ENCODE data around the gene IRF2BP2.

IRF2BP2 gene

GRCh38 chr1:234582681-234583301 is 27.2 kb downstream of the IRF2BP2 start:
- no peak for DNase-seq (ENCODE audit: low read depth)

GRCh38 chr1:234582186-234582585 is 27.8 kb downstream of the IRF2BP2 start:
- DNase-seq (ENCODE audit: low read depth): no peak

- DNase-seq (ENCODE audit: low read depth): no peak
Observed at GRCh38 chr1:234581063-234581714, 28.8 kb downstream of the IRF2BP2 start.

GRCh38 chr1:234579967-234580366 is 30.0 kb downstream of the IRF2BP2 start:
- no peak for DNase-seq (ENCODE audit: low read depth)

GRCh38 chr1:234578735-234579134 is 31.2 kb downstream of the IRF2BP2 start:
- no peak for DNase-seq (ENCODE audit: low read depth)

GRCh38 chr1:234578087-234578486 is 31.9 kb downstream of the IRF2BP2 start:
- no peak for DNase-seq (ENCODE audit: low read depth)

- no peak for DNase-seq (ENCODE audit: low read depth)
Observed at GRCh38 chr1:234573711-234574299, 36.2 kb downstream of the IRF2BP2 start.

- DNase-seq (ENCODE audit: low read depth): no peak
Observed at GRCh38 chr1:234572966-234573365, 37.0 kb downstream of the IRF2BP2 start.

GRCh38 chr1:234571702-234572101 is 38.3 kb downstream of the IRF2BP2 start:
- DNase-seq (ENCODE audit: low read depth): no peak

- DNase-seq (ENCODE audit: low read depth): no peak
Observed at GRCh38 chr1:234570329-234571120, 39.5 kb downstream of the IRF2BP2 start.

- DNase-seq (ENCODE audit: low read depth): no peak
Observed at GRCh38 chr1:234568345-234568744, 41.6 kb downstream of the IRF2BP2 start.

GRCh38 chr1:234565132-234565531 is 44.8 kb downstream of the IRF2BP2 start:
- DNase-seq (ENCODE audit: low read depth): no peak

GRCh38 chr1:234564035-234565029 is 45.6 kb downstream of the IRF2BP2 start:
- DNase-seq (ENCODE audit: low read depth): no peak

GRCh38 chr1:234562334-234562733 is 47.6 kb downstream of the IRF2BP2 start:
- no peak for DNase-seq (ENCODE audit: low read depth)

GRCh38 chr1:234561319-234561718 is 48.7 kb downstream of the IRF2BP2 start:
- DNase-seq (ENCODE audit: low read depth): no peak

GRCh38 chr1:234559902-234560676 is 49.9 kb downstream of the IRF2BP2 start:
- DNase-seq (ENCODE audit: low read depth): no peak

- no peak for DNase-seq (ENCODE audit: low read depth)
Observed at GRCh38 chr1:234559152-234559901, 50.7 kb downstream of the IRF2BP2 start.

- no peak for DNase-seq (ENCODE audit: low read depth)
Observed at GRCh38 chr1:234558330-234558836, 51.6 kb downstream of the IRF2BP2 start.

- no peak for DNase-seq (ENCODE audit: low read depth)
Observed at GRCh38 chr1:234556245-234556943, 53.6 kb downstream of the IRF2BP2 start.
